Lung (tissue), 12 donors: Measurements from ENCODE around the gene ZNRF2. TPM values are rescaled to one million over a fixed set of nuclear protein-coding genes. Genes with fewer than 3 reads are reported as not detected.

ENCODE experiments used
- ATAC-seq: fragments of 200-7000 bp; cut with Tn5 transposase; one replicate; pipeline ENCODE4 v1.9.1; 2020; ENCODE audit warnings: moderate number of reproducible peaks; ENCODE audit not compliant: insufficient read depth, low FRiP score
- DNase-seq, 3 donors: peaks; one replicate each; pipeline ENCODE4 v3.0.0-alpha.2; 2013 to 2017
- H3K27ac ChIP-seq, 2 donors: one replicate each; pipeline ENCODE4 v1.5.1; 2013; ENCODE audit warnings: mild to moderate bottlenecking in 2 of 2, moderate library complexity in 2 of 2, control low read depth in 1 of 2, inconsistent platforms in 1 of 2, low read depth in 1 of 2, low read length in 1 of 2
- H3K27me3 ChIP-seq, 3 donors: one replicate each; pipeline ENCODE4 v1.5.1; 2013; ENCODE audit warnings: low read length in 2 of 3; ENCODE audit not compliant: control insufficient read depth in 3 of 3, insufficient read depth in 3 of 3
- H3K36me3 ChIP-seq, 4 donors: one replicate each; pipeline ENCODE4 v1.5.1; 2013; ENCODE audit warnings: low read length in 4 of 4, mild to moderate bottlenecking in 1 of 4, moderate library complexity in 1 of 4; ENCODE audit not compliant: control insufficient read depth in 4 of 4, insufficient read depth in 4 of 4
- H3K4me1 ChIP-seq, 5 donors: one replicate each; pipeline ENCODE4 v1.5.1; 2013; ENCODE audit warnings: low read length in 5 of 5, mild to moderate bottlenecking in 2 of 5, moderate library complexity in 1 of 5; ENCODE audit not compliant: control insufficient read depth in 5 of 5, insufficient read depth in 5 of 5
- H3K4me3 ChIP-seq: one replicate; pipeline ENCODE4 v1.5.1; 2013; ENCODE audit warnings: mild to moderate bottlenecking, control low read depth, moderate library complexity
- H3K9ac ChIP-seq, 2 donors: one replicate each; pipeline ENCODE4 v1.5.1; 2013; ENCODE audit warnings: low read length in 2 of 2, control low read depth in 1 of 2; ENCODE audit not compliant: insufficient read depth in 1 of 2
- H3K9me3 ChIP-seq, 4 donors: one replicate each; pipeline ENCODE4 v1.5.1; 2013; ENCODE audit warnings: low read length in 3 of 4, mild to moderate bottlenecking in 1 of 4, moderate library complexity in 1 of 4; ENCODE audit not compliant: control insufficient read depth in 4 of 4, insufficient read depth in 3 of 4
- WGBS, 2 donors: extraction: QIAGEN DNeasy Blood & Tissue Kit; methylation state at CpG; one replicate each; pipeline ENCODE4 v1.1.7; 2013; 5-methylcytosine and 5-hydroxymethylcytosine counted together
- polyA plus RNA-seq, 2 donors: library from polyadenylated mRNA; stranded (reverse); fragments of 200-250 nt; gene quantifications; one replicate each; pipeline ENCODE4 v1.2.1, GENCODE V29; 2013
- total RNA-seq, 2 donors: library from RNA; depleted of rRNA in 1 of 2; stranded (reverse); fragments of >200 nt in 1 of 2; gene quantifications; one replicate each; pipeline ENCODE4 v1.2.1, GENCODE V29; 2014 to 2021
- TF ChIP-seq, protein P1 (sequence below): IDR thresholded peaks from 2 replicates; pipeline ENCODE4 v1.5.1; 2012; ENCODE audit warnings: mild to moderate bottlenecking; ENCODE audit errors: control extremely low read depth, extremely low read depth
- donor health status: control.
- donor health status: control.
- donor health status: Bipolar disorder and iron deficiency.
- donor health status: healthy.
- donor health status: DM: yes; HTN: yes; CAD: no.

ZNRF2 gene
- total and polyA plus RNA-seq, 4 donors: 5.9 to 27.6 (median 15.4) TPM

- no peak overlapping the region for H3K27ac ChIP-seq
- DNase-seq: no peak
- WGBS, 2 donors: 97 to 98% methylated on average over 5 of the region's 5 CpGs
Observed at GRCh38 chr7:30371321-30371720, 86.9 kb downstream of the ZNRF2 start.

GRCh38 chr7:30378275-30378674 is 93.9 kb downstream of the ZNRF2 start:
- Histone ChIP-seq H3K27me3 (no peaks in the 10 kb centered on the region), H3K36me3 (no peaks in the 10 kb centered on the region), H3K27ac (no peak overlapping the region), H3K4me1 (no peaks in the 10 kb centered on the region), H3K4me3 (no peak overlapping the region), H3K9me3 (no peaks in the 10 kb centered on the region), H3K9ac (no peak overlapping the region)
- ATAC-seq (no peak), DNase-seq (peak in 1 of 3 donors; percentile 17)
- WGBS, 2 donors: 71 to 86% methylated on average over 1 of the region's 1 CpG
- TF ChIP-seq, protein P1, sequence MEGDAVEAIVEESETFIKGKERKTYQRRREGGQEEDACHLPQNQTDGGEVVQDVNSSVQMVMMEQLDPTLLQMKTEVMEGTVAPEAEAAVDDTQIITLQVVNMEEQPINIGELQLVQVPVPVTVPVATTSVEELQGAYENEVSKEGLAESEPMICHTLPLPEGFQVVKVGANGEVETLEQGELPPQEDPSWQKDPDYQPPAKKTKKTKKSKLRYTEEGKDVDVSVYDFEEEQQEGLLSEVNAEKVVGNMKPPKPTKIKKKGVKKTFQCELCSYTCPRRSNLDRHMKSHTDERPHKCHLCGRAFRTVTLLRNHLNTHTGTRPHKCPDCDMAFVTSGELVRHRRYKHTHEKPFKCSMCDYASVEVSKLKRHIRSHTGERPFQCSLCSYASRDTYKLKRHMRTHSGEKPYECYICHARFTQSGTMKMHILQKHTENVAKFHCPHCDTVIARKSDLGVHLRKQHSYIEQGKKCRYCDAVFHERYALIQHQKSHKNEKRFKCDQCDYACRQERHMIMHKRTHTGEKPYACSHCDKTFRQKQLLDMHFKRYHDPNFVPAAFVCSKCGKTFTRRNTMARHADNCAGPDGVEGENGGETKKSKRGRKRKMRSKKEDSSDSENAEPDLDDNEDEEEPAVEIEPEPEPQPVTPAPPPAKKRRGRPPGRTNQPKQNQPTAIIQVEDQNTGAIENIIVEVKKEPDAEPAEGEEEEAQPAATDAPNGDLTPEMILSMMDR: no peak

More at GRCh38 chr7:30371321-30371720, 86.9 kb downstream of the ZNRF2 start:
- Histone ChIP-seq H3K9ac (no peak overlapping the region), H3K4me3 (no peak overlapping the region), H3K4me1 (no peaks in the 10 kb centered on the region), H3K27me3 (no peaks in the 10 kb centered on the region), H3K36me3 (peaks cover 0 to 7% (median 5%) of the 10 kb centered on the region in 4 donors), H3K9me3 (no peaks in the 10 kb centered on the region)
- TF ChIP-seq, protein P1: no peak
- no peak for ATAC-seq

- Histone ChIP-seq H3K9ac (no peak overlapping the region), H3K4me3 (no peak overlapping the region), H3K36me3 (no peaks in the 10 kb centered on the region), H3K27ac (no peak overlapping the region), H3K9me3 (no peaks in the 10 kb centered on the region), H3K4me1 (no peaks in the 10 kb centered on the region), H3K27me3 (no peaks in the 10 kb centered on the region)
- no peak for ATAC-seq
- WGBS, 2 donors: 59 to 65% methylated on average over 4 of the region's 4 CpGs
- TF ChIP-seq, protein P1: no peak
- no peak for DNase-seq
Observed at GRCh38 chr7:30379131-30379530, 94.7 kb downstream of the ZNRF2 start.

- DNase-seq (no peak), ATAC-seq (no peak)
- H3K36me3 ChIP-seq: no peaks in the 10 kb centered on the region
- no peak overlapping the region for H3K9ac ChIP-seq
- no peaks in the 10 kb centered on the region for H3K4me1 ChIP-seq
- H3K9me3 ChIP-seq: no peaks in the 10 kb centered on the region
- WGBS, 2 donors: 83 to 91% methylated on average over 4 of the region's 4 CpGs
- no peak overlapping the region for H3K4me3 ChIP-seq
- H3K27ac ChIP-seq: no peak overlapping the region
- no peaks in the 10 kb centered on the region for H3K27me3 ChIP-seq
- TF ChIP-seq, protein P1: no peak
Observed at GRCh38 chr7:30379741-30380140, 95.3 kb downstream of the ZNRF2 start.
